Esophagus muscularis mucosa (tissue), 4 donors: Measurements from ENCODE around the gene RAG2. TPM values are rescaled to one million over a fixed set of nuclear protein-coding genes. Genes with fewer than 3 reads are reported as not detected.

ENCODE experiments used
- DNase-seq: peaks from one replicate; pipeline ENCODE4 v3.0.0-alpha.2; 2017; ENCODE audit errors: extremely low spot score
- H3K27ac ChIP-seq, 4 donors: fragments of 200-600 bp; sonication (generic); replicated peaks in 1 of 4; 1 replicate in 3 of 4; 2 replicates in 1 of 4; pipeline ENCODE4 v1.5.1; 2016 to 2019; ENCODE audit warnings: mild to moderate bottlenecking in 1 of 4
- H3K27me3 ChIP-seq, 4 donors: fragments of 200-600 bp; sonication (generic); one replicate each; pipeline versions ENCODE4 v1.5.1 to v1.6.0; 2016 to 2019
- H3K36me3 ChIP-seq, 4 donors: fragments of 200-600 bp; sonication (generic); one replicate each; pipeline ENCODE4 v1.5.1; 2016 to 2019
- H3K4me1 ChIP-seq, 4 donors: fragments of 200-600 bp; sonication (generic); one replicate each; pipeline ENCODE4 v1.5.1; 2016 to 2019
- H3K4me3 ChIP-seq, 4 donors: fragments of 200-600 bp; sonication (generic); 1 replicate in 2 of 4; 2 replicates in 2 of 4; pipeline ENCODE4 v1.5.1; 2016 to 2019; ENCODE audit warnings: mild to moderate bottlenecking in 4 of 4, moderate library complexity in 1 of 4
- H3K9me3 ChIP-seq, 4 donors: fragments of 200-600 bp; sonication (generic); 1 replicate in 3 of 4; 2 replicates in 1 of 4; pipeline ENCODE4 v1.5.1; 2016 to 2019
- CTCF ChIP-seq, 3 experiments: fragments of 200-600 bp in 2 of 3; fragments of 450-650 bp in 1 of 3; sonication (generic) in 2 of 3; IDR thresholded peaks; one replicate each; pipeline ENCODE4 v1.5.1; 2017 to 2019; ENCODE audit warnings: antibody characterized with exemption in 3 of 3, mild to moderate bottlenecking in 2 of 3, moderate library complexity in 1 of 3
- EP300 ChIP-seq: sonication (generic); formaldehyde crosslinking; IDR thresholded peaks from one replicate; pipeline ENCODE4 v1.6.1; 2017; ENCODE audit warnings: antibody characterized with exemption
- POLR2A ChIP-seq: fragments of 450-650 bp; IDR thresholded peaks from one replicate; pipeline ENCODE4 v1.6.1; 2017; ENCODE audit warnings: antibody characterized with exemption, moderate library complexity, mild to moderate bottlenecking, low read depth
- POLR2AphosphoS5 ChIP-seq, 2 donors: sonication (generic); formaldehyde crosslinking; IDR thresholded peaks; one replicate each; pipeline ENCODE4 v1.6.1; 2017; ENCODE audit warnings: antibody characterized with exemption in 2 of 2
- WGBS: methylation state at CpG from one replicate; pipeline ENCODE4 v1.1.5; 2018; 5-methylcytosine and 5-hydroxymethylcytosine counted together
- intact Hi-C: fragments of 100-400 bp; cut with DNase I; formaldehyde crosslinking; loops from one replicate; pipeline ENCODE4 v1.15.1; 2023
- total RNA-seq, 4 donors: library from RNA; depleted of rRNA; stranded (reverse); fragments of >200 nt; gene quantifications; one replicate each; pipeline versions ENCODE4 v1.1.0 to v1.2.1, GENCODE V29; 2016

Gene RAG2
- not detected for total RNA-seq

GRCh38 chr11:36598051-36598450 is at the start of gene RAG2:
TSS of gene RAG2 (minus strand) at chr11:36598236. CDS start at chr11:36594168, 4,068 bp downstream.
- no peak within 1 kb of the TSS for H3K4me3 ChIP-seq
- no peak for TF ChIP-seq CTCF (IDR thresholded peaks at IDR 0.05)
- no peak for TF ChIP-seq EP300
- TF ChIP-seq POLR2AphosphoS5 (IDR thresholded peaks at IDR 0.05), result no peak
- TF ChIP-seq POLR2A, result no peak
- H3K4me1 ChIP-seq, result peaks cover 9 to 11% (median 11%) of the 10 kb centered on the region in 4 donors
- H3K27ac ChIP-seq, result no peak within 1 kb of the TSS
- DNase-seq, result no peak
- intact Hi-C loops, result no loop called here
- no peaks in the 10 kb centered on the region for H3K9me3 ChIP-seq
- no peaks in the 10 kb centered on the region for H3K27me3 ChIP-seq
- no peaks in the 10 kb centered on the region for H3K36me3 ChIP-seq
- WGBS, result 79% methylated on average over 2 of the region's 2 CpGs

DNA sequence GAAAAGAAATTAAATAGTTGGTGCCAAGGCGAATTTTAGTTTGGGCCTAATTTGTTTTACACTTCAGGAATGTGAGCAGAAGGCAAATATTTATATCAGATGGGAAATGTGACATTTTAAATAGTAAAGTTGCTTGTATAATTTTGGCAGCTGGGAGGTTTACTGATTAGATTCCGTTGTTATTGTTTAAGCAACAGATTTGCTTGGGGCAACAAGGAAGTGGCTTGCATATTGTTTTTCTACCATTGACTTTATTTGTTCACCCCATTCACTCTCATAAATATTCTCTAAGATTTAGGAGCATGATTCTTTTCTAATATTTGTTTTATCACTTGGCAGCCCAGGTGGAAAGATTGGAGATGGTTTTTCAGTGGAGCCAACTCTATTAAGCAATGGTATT is 40.5 kb upstream of the RAG2 start:
- Histone ChIP-seq H3K4me3 (no peak overlapping the region), H3K4me1 (peaks cover 0 to 20% (median 12%) of the 10 kb centered on the region in 4 donors), H3K9me3 (no peaks in the 10 kb centered on the region), H3K36me3 (peaks cover 0 to 6% (median 2%) of the 10 kb centered on the region in 4 donors), H3K27me3 (no peaks in the 10 kb centered on the region), H3K27ac (no peak overlapping the region)
- intact Hi-C loops, result no loop called here
- DNase-seq, result no peak
- no peak for TF ChIP-seq EP300
- no peak for TF ChIP-seq POLR2A
- TF ChIP-seq CTCF (IDR thresholded peaks at IDR 0.05), result no peak
- 70% methylated on average over 2 of the region's 2 CpGs for WGBS

- WGBS, result 78% methylated on average over 4 of the region's 4 CpGs
- Histone ChIP-seq H3K27ac (peak overlapping the region in 2 of 4 donors; percentile 20), H3K36me3 (peaks cover 0 to 6% (median 2%) of the 10 kb centered on the region in 4 donors), H3K4me1 (peaks cover 0 to 24% (median 12%) of the 10 kb centered on the region in 4 donors), H3K9me3 (no peaks in the 10 kb centered on the region), H3K27me3 (no peaks in the 10 kb centered on the region), H3K4me3 (no peak overlapping the region)
- no peak for DNase-seq
- TF ChIP-seq POLR2A (no peak), EP300 (no peak), CTCF (IDR thresholded peaks at IDR 0.05) (no peak), POLR2AphosphoS5 (IDR thresholded peaks at IDR 0.05) (no peak)
- intact Hi-C loops, result no loop called here
These were observed 37.2 kb upstream of the RAG2 start for GRCh38 chr11:36635066-36635862.

DNA sequence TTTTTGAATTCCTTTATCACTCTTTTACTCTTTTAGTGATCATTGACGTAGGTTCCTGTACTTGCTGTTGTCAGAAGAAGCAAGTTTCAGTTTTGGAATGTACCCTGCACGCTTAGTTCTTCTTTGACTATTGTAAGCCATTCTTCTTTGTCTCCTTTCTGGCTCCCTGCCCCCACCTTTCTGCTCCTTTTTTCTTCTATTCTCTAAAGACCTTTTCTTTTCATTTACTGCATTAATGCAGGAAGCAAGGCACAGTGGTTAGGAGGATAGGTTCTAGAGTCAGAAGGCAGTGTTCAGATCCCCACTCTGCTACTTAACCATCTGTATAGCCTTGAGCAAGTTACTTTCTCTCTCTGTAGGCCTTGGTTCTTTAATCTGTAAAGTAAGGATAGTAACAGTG is 33.7 kb upstream of the RAG2 start:
- TF ChIP-seq POLR2AphosphoS5 (IDR thresholded peaks at IDR 0.05) (no peak), CTCF (IDR thresholded peaks at IDR 0.05) (no peak), POLR2A (no peak), EP300 (no peak)

More for the DNA sequence above, 33.7 kb upstream of the RAG2 start:
- Histone ChIP-seq H3K27me3 (no peaks in the 10 kb centered on the region), H3K4me3 (no peak overlapping the region), H3K27ac (no peak overlapping the region), H3K36me3 (peaks cover 0 to 6% (median 0%) of the 10 kb centered on the region in 4 donors), H3K4me1 (peaks cover 0 to 25% (median 13%) of the 10 kb centered on the region in 4 donors), H3K9me3 (no peaks in the 10 kb centered on the region)
- WGBS, result 84% methylated on average over 2 of the region's 2 CpGs
- DNase-seq, result no peak
- intact Hi-C loops, result no loop called here
